Fibroblast of skin of scalp (primary cell): ENCODE data around the gene DNAH10. TPM values are rescaled to one million over a fixed set of nuclear protein-coding genes. Genes with fewer than 3 reads are reported as not detected.

ENCODE experiments used
- DNase-seq: peaks from one replicate; pipeline ENCODE4 v3.0.0-alpha.2; 2013
- polyA plus RNA-seq, 2 experiments: library from polyadenylated mRNA; unstranded; fragments of 120-200 nt; gene quantifications; one replicate each; pipeline ENCODE4 v1.2.1, GENCODE V29; 2013; ENCODE audit not compliant: insufficient read length in 2 of 2

DNAH10 gene, protein sequence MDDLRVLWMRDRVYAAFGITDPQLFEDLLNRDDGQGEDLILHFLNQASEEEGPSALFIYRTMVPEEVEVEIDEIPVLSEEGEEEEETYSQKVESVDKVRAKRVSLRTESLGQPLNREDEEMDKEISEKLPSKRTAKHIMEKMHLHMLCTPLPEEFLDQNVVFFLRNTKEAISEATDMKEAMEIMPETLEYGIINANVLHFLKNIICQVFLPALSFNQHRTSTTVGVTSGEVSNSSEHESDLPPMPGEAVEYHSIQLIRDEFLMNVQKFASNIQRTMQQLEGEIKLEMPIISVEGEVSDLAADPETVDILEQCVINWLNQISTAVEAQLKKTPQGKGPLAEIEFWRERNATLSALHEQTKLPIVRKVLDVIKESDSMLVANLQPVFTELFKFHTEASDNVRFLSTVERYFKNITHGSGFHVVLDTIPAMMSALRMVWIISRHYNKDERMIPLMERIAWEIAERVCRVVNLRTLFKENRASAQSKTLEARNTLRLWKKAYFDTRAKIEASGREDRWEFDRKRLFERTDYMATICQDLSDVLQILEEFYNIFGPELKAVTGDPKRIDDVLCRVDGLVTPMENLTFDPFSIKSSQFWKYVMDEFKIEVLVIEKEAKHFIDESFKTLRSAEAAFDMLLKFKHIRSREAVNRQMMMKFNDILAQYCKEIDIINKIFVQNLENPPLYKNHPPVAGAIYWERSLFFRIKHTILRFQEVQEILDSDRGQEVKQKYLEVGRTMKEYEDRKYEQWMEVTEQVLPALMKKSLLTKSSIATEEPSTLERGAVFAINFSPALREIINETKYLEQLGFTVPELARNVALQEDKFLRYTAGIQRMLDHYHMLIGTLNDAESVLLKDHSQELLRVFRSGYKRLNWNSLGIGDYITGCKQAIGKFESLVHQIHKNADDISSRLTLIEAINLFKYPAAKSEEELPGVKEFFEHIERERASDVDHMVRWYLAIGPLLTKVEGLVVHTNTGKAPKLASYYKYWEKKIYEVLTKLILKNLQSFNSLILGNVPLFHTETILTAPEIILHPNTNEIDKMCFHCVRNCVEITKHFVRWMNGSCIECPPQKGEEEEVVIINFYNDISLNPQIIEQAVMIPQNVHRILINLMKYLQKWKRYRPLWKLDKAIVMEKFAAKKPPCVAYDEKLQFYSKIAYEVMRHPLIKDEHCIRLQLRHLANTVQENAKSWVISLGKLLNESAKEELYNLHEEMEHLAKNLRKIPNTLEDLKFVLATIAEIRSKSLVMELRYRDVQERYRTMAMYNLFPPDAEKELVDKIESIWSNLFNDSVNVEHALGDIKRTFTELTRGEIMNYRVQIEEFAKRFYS (N-terminal part only)
- polyA plus RNA-seq (2013, experiment 1 of 2; ENCODE audit: insufficient read length): 4.0 TPM
- 4.8 TPM for polyA plus RNA-seq (2013, experiment 2 of 2; ENCODE audit: insufficient read length)

DNA sequence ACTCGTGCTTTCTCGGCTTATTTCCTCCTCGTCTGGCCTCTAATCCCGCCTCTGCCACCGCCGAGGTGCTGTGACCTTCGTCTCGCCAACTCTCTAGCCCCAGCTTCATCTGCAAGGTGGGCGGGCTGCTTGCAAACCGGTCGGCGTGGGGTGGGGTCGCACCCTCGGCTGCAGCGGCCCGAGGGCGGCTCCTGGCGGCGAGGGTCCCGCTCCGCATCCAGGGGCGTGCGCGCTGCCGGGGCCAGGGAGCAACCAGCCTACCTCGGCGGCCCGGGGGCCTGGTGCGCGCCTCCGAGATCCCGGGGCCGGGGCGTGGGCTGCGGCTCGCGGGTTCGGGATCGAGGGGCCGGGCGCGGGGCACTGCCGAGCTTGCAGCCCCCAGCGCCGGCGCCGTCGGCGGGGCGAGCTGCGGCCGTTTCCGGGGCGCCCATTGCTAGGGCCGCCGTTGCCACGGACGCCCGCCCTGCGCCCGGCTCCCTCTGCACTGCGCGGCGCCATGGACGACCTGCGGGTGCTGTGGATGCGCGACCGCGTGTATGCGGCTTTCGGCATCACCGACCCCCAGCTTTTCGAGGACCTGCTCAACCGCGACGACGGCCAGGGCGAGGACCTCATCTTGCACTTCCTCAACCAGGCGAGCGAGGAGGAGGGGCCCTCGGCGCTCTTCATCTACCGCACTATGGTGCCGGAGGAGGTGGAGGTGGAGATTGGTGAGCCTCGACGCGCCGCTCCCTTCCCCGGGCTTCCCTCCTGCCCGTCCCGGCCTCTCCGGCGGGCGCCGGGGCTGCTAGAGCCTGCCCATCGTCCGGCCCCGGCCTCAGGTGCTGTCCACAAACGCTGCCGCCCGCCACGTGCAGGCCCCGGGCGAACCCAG lies at the start of gene DNAH10:
Gene DNAH10 (plus strand): TSS at position 461 of the 874 bp plus-strand sequence. CDS start 36 bp downstream, at position 497.
- peak; percentile 22 for DNase-seq

DNA sequence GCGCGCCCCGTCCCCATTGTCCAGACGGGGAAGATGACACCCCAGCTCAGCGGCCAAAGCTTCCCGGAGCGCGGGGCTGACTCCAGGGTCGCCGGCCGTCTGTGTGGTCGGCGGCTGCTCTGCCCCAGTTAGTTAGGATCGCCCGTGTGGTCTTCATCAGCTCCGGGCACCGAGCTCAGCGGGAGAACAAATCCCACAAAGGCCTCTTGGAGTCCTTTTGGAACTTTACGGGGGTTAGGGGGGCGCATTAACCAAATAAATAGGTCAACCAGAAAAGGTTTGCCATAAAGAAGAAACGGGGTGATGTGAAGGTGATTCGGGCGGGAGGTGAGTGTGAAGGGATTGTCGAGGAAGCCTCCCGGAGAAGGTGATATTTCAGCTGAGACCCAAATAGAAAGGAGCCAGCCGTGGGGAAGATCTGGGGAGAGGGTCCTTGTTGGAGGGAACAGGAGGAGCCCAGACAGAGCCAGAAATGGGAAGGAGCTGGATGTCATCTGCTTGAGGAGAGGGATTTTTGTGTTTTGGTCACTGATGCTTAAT lies 49.3 kb upstream of the DNAH10 start:
- no peak for DNase-seq

DNA sequence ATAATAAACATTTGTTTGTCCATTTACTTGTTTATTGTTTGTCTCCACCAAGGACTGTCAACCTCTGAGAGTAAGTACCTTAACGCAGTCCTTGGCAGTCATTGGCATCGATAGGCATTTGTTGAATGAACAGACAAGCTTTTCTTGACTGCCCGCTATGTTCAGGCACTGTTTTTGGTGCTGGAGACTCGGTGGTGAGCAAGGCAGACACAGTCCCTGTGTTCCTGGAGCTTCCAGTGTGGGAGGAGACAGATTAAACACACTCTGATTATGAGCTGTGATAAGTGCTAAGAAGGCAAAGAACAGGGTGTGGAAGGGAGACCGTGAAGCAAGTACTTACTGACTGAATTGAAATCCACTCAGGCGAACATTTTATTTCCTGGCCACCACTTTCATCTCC lies 48.7 kb upstream of the DNAH10 start:
- no peak for DNase-seq

DNA sequence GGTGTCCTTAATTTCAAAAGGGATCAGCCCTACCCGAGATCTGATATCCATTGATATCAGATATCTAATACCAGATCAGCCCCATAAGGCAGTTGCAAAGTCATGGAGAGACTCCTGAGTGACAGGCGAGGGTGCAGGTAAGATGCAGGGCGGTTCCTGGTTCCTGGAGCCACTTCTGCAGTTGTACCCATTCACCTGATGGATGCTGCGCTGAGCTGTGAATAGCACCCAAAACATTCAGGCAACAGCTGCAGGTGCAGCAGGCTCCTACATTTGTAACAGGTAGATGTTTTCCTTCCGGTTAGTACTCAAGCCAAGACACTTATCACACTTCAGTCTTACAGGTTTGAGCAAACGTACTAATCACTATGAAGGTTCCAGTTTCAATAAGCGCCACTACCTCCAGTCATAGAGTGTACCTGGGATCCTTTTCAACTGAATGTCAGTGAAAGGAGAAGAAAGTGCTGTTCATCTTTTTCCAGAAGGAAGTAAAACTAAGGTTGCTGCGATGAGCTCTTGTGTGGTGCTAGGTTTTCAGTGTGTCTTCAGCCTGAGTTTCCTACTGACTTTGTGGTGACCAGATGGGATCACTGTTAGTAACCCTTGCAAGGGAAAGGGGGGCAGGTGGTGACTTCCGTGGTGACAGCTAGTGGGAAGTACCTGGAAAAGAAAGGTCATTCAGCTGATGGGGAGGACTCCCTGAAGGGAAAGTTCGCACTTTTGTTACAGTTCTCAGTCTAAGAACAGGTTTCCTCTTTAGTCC lies 48.1 kb upstream of the DNAH10 start:
- no peak for DNase-seq

DNA sequence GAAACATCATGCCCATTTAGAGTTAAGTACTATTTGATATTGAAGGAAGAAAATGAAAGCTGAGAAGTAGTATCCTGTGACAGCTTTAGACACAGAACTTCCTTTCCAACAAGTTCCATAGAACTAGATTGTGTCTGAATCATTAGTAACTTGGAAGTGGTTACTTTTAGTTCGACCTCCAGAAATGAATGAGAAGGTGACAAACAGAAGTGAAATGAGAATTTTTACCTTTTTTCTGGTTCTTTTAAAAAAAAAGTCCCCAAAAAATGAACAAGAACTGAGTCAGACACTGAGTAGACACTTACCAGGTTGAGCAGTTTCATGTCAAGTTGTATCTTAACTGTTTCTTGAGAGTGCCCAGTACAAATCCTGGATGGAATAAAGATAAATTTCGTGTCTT lies 46.9 kb upstream of the DNAH10 start:
- no peak for DNase-seq

DNA sequence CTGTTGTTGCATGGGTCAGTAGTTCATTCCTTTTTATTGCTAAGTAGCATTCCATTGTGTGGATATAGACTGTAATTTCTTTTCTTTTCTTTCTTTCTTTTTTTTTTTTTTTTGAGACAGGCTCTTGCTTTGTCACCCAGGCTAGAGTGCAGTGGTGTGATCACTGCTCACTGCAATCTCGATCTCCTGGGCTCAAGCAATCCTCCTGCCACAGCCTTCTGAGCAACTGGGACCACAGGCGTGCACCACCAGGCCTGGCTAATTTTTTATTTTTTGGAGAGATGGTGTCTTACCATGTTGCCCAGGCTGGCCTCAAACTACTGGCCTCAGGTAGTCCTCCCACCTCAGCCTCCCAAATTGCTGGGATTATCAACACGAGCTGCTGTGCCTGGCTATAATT lies 44.8 kb upstream of the DNAH10 start:
- no peak for DNase-seq

DNA sequence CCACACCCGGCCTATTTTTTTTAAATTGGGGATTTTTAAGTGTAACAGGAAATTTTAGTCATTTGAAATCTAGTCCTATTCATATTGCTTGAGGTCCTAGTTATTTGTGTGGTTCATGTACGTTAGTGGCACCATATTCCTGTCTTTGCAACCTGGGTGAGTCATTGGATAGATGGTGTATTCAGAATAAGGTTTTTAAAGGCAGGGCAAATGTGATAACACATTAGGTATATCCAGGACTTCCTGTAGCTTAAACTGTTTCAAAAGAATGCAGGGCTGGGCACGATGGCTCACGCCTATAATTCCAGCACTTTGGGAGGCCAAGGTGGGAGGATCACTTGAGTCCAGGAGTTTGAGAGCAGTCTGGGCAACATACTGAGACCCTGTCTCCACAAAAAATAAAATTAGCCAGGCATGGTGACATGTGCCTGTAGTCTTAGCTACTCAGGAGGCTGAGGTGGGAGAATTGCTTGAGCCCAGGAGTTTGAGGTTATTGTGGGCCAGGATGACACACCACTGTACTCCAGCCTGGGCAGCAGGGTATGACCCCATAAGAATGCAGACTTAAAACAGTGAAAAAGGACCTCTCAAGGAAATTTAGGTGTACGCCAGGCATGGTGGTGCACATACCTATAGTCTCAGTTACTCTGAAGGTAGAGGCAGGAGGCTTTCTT lies 41.8 kb upstream of the DNAH10 start:
- no peak for DNase-seq

DNA sequence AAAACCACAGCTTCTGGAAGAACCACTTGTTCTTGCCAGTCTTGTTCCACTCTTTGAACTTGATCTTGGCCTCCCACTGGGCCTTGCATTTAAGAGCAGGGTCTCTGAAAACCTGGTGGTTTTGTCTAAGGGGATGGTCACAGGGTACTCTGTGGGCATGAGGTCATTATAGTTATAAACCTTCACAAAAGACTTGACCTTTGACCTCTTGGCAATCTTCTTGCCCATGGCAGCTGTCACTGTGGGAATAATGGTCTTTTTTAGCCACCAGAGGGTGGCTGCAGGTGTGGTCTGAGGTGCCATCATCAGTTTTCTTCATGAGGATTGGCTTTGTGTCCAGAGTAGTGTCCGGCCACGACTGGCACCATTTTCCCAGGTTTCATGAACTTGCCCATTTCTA lies 40.9 kb upstream of the DNAH10 start:
- DNase-seq: no peak

DNA sequence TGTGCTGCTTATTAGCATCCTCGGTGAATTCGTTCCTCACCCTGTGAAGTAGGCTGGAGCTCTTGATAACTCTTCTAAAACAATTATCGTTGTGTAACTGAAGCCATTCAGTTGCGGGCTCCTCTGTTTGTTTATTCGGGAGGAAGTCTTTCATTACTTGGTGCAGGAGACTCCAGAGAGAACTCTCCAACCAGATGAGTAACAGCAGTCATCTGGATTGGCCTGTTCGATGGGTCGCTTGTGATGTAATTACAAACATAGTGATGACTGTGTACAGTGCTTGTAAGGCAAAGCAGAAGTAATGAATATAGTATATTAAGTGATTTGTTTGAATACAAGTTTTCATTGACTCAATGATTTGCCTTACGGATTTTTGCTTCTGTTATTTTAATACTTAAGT lies 39.1 kb upstream of the DNAH10 start:
- no peak for DNase-seq

DNA sequence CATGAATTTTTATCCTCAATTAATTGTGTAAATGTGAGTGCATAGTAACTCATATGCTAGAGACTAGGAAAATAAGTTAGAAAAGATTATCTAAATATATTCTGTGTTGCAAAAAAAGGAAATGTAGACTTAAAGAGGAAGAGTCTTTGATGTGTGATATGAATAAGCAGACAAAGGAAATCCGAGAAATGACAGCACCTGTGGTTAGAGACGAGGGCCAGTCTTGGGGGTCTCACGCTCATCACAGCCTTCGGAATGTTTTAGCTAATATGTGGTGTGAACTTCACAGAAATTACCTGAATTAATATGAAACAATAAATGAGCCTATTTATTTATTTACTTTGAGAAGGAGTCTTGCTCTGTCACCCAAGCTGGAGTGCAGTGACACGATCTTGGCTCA lies 38.3 kb upstream of the DNAH10 start:
- DNase-seq: no peak

DNA sequence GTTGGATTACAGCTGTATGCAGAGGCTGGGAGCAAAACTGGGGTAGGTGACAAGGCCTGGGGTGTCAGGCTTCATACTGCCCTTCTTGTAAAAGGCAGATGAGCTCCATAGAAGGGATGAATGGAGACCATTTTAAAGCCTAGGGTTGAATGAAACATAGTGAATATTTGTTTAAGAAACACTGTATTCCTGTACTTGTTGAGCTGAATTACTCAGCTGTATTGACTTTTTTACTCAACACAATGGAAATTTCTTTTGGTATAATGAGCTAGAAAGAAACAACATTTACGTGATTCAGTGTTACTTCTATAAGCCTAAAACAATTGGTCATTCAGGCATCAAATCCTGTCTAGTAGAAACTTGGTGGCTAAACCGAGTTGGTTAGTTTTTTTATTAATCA lies 35.9 kb upstream of the DNAH10 start:
- DNase-seq: no peak

DNA sequence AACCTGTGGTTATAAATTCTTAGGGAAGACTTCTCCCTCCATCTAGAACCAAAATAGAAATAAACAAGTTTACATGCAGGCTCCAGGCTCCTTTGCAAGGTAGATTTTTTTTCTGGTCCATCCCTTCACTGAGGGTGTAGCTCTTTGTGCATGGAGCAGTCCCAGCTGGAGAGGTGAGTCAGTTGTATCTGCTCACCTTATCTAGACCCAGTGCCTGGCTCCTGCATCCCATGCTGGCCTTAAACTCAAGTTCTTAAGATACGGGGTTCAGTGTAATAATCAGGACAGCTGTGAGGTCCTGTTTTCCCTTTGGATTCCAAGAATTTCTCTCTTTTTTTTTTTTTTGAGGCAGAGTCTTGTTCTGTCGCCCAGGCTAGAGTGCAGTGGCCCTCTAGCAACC lies 35.1 kb upstream of the DNAH10 start:
- no peak for DNase-seq

DNA sequence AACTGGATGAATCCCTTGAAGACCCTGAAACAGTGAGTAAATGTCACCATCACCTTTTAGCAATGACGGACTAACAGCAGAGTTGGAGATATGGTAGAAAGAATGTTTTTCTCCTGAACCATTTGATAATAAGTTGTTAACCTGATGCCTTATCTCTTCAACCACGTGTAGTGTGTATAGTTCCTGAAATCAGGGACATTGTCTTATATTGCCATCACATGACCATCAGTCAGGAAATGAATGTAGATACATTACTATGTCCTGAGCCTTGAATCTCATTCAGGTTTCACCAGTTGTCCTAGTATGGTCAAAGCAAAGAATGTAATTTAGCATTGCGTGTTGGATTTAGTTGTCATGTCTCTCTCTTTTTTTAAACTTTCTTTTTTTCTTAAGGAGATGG lies 34.2 kb upstream of the DNAH10 start:
- DNase-seq: no peak

DNA sequence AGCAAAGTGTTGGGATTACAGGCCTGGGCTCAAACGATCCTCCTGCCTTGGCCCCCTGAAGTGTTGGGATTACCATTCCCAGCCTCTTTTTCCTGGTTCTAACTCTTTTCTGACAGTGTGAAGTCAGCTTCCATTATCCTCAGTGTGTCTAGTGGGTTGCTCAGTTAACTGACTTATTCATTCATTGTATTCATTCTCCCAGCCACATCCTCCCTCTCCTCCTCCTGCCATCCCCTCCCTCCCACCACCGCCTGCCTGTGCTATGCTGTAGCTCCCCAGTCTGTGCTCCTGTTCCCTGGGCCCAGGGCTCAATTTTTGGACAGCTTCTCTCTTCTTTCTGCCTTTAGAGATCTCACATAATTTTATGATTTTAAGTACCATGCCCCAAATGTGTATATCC lies 30.5 kb upstream of the DNAH10 start:
- DNase-seq: no peak

DNA sequence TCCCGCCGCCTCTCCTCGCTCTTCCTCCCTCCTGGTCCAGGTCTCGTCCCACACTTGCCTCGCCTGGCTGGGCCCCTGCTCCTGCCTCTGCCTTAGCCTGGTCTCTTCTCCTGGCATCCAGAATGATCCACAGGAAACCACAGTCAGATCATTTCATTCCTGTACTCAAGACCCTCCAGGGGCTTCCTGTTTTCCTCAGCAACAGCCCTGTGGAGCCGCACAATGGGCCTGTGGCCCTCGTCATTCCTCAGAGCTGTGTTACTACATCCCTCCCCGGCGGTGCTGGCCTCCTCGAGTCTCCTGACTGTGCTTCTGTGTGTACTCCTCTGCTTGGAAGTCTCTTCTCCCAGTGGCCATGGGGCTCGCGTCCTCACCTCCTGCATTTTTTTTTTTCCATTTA lies 29.9 kb upstream of the DNAH10 start:
- DNase-seq: no peak

DNA sequence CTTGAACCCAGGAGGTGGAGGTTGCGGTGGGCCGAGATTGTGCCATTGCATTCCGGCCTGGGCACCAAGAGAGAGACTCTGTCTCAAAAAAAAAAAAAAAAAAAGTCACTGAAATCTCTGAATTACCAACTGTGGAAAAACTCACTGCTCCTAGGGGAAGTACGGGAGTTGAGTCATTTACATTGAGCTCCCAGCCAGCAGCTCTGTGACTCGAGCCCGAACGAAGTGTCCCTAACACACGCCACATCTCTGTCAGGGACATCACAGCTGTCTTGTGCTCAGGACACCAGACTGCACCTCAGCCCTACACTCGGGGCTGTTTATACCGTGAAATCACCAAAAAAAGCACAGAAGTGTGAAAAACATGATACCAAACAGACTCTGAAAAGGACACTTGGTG lies 28.9 kb upstream of the DNAH10 start:
- DNase-seq: no peak

DNA sequence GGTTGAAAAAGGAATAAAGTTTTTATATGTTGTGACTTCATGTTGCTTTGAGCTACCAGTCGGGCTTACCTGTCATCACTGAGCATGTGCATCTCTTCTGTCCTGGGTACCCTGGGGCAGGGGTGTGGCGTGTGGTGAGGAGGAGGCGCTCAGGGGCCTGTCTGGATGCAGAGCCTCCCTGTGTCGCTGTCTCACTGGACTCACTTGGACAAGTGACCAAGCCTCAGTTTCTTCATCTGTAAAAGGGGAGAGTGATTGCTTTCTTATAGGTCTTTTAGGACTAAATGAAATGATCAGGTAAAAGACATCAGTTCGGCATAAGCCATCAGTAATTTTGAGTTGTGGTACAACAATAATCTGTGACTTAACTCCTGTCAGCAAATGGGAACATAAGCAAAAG lies 27.8 kb upstream of the DNAH10 start:
- no peak for DNase-seq

DNA sequence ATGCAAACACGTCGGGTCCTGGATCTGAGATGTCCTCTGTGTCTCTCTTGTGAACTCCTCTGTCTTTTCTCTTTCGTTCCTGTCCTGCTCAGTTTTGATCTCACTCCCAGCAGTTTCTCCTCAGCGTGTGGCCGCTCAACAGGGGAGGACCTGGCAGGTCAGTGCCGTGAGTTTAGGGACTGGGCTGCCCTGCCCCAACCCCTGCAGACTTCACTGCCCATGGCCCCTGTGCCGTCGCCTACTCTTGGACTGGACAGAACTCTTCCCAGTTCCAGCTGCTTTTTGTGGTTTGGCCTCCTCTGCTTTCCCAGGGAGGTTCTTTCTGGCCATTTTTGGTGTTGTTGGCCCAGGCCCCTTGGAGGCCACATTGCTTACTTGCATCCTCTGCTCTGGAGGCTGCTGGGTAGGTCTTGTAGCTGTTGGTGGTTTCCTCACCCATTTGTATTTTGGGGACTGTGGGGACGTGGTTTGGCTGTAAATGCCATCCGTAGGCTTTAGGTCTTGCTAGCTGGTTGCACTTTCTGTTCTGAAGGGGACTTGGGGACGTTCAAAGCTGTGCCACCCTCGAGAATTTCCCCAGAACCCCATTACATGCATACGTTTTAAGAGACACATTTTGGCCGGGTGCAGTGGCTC lies 20.0 kb upstream of the DNAH10 start:
- no peak for DNase-seq

DNA sequence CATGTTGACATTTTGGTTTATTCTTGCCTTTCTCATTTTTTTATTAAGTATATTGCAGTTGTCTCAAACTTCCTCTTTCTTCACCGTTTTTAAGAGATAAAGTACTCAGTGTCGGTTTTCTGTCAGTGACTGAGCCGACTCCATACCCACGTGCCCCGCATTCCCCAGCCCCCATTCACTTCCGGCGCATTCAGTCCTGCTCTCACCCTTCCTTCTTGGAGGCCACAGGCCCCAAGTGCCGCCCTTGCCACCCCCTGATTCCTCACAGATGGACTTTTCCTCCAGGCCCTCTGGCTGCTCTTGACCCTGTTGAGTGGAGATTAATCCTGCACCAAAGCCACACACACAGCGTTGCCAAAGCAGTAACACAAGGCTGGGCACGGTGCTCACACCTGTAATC lies 19.1 kb upstream of the DNAH10 start:
- no peak for DNase-seq

DNA sequence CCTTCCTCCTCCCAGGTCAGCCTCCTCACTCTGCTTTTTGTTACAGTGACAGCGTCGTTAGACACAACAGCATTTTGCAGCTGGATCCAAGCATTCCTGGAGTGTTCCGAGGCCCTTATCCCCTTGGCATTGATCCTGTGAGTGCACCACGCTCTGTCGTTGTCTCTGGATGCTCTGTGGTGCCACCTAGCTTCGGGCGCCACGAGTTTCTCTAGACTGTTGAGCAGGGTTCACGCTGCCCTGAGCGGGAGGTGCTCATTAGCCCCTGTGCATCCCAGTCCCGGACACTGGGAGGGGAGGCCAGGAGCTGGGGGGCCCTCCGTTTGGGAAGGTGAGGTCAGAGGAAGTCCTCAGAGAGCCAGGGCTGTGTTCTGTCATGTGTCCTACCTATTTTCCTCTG lies 17.3 kb upstream of the DNAH10 start:
- peak; percentile 1 for DNase-seq
